Stimulated activated CD4-positive, alpha-beta T cell treated with anti-CD3 and anti-CD28 coated beads, Interleukin-12 subunit alpha, Interleukin-12 subunit beta, amount 100 ng/mL, for 4 hours (primary cell): ENCODE data around the gene ABLIM1.

Experiments
- DNase-seq: peaks from one replicate; pipeline ENCODE4 v3.0.0-alpha.2; 2020

The ABLIM1 gene

DNA sequence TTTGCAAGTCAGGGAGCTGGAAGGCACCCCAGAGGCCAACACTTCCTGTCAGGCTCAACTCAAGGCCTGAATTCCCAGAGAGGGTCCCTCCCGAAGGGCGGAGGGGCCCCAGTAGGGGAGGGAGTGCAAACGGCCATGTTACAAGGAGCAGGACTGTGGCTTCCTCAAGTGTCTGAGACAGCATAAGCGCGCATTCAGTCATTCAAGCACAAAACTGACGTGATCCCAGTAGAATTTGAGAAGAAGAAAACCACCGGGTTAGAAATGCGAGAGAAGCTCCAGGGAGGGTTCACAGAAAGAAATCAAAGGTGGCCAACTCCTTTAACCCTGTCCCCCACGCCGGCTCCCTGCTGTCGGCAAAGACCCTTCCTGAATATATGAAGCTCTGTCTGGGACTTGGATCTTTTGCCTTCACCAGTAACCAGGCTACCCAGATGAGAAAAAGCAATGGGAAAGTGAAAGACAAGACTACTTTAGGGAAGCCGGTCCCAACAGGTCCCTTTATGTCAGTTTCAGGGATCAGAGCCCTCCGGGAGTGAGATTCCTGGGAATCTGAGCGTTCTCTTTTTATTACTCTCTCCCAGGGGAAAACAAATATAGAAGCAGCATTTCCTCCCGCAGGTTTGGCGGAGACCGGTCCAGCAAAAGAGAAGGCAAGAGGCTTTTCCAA, 255.1 kb downstream of the ABLIM1 start:
- no peak for DNase-seq

DNA sequence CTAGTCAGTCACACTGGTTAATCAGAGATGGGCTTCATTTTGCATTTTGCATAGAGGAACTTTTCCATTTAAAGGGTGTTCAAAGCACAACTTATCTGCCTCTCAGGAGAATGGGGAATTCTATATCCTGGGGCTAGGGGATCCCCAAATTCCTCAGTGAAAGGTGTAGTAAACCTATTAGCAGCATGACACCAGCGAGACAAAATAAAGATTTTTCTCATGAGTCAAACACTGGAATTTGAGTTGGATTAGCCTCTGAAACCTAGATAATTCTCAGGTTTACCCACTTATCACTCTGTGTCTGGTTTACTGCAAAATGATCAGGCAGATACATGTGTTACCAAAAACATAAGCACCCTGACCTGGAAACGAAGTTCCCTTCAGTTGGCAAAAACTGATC, 255.8 kb downstream of the ABLIM1 start:
- DNase-seq: no peak

DNA sequence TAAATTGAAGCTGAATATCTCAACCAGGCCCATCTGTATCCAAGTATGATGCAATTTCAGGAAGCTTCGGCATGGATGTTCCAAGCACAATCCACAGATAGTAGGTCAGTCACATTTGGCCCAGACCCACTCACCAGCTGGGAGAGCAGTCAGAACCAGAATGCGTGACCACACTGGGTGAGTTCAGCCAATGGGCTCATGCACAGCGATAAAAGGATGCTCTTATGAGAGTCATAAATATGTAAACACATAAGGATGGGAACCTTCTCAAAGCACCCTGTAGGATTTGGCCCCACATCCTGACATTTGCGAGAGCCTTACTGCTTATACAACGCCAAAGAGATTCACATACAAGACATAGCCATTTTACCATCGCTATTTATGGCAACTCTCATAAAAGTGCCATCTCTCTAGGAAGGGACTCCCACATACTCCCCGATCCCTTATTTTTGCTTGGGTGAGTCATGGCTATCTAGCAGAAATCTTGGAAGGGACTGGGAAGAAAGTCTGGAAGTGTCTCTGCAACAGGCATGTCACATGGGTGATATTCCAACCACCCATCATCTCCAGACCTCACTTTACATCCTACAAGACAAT, 256.8 kb downstream of the ABLIM1 start:
- no peak for DNase-seq

DNA sequence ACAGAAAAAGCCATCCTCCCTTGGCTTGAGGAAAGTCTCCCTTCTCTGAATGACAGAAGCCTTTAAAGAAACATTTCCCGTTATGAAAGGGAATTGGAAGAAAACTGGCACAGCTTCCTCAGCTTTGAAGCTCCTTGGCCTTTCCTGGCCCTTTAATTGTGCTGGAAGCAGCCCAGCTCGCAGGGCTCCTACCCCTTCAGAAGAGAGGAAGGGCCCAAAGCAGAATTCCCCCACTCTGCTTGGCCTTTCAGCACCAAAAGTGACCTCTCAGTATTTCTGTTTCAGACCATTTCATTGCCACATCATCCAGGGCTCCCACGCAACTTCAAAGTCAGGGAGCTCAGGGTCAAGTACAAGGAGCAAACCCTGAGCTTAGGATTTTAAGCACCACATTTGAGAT, 258.0 kb downstream of the ABLIM1 start:
- no peak for DNase-seq

DNA sequence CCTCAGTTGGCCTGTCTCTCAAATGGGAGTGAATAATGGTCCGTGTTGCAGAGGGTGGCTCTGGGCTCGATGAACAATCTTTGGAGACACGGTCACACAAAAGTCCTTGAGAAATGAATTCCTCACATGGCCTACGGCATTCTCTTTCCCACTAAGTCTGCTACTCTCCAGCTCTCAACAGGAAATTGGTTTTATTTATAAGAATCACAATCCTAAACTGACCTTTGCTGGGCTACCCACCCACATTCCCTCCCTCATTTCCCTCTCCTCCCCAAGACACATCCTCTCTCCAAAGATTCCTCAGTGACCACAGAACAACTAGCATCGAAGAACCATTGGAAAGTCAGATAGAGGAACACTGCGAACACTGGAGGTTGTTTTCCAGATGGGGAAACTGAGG, 258.5 kb downstream of the ABLIM1 start:
- DNase-seq: no peak

DNA sequence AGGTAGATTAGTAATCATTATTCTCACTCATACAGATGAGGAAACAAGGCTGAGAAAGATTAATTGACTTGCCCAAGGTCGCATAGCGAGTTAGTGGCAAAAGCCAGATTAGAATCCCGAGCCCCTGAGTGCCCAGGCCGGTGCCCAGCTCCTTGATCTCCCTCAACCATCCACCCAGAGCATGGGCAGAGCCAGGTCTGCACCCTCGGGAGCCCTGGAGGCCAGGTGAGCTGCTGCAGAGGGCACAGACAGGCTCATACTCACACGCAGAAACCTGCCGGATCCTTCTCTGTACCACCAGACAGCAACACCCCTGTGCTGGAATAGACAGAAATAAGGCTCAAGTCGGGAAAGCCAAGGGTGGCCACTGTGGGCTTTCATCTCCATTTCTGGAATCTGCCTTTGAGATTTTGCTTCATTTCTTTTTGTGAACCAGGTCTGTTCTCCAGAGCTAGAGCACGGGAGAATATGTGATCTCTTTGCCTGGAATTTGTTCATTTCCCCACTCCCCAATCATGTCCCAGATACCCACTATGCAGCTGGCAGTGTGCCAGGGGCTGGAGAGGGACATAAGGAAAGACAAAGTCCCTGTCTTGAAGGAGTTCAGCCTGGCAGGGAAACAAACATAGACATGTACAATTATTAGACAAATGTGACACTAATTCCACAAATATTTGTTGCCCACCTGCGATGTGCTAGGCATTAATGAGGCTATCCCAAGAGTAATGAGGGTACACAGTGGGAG, 259.3 kb downstream of the ABLIM1 start:
- DNase-seq: no peak

DNA sequence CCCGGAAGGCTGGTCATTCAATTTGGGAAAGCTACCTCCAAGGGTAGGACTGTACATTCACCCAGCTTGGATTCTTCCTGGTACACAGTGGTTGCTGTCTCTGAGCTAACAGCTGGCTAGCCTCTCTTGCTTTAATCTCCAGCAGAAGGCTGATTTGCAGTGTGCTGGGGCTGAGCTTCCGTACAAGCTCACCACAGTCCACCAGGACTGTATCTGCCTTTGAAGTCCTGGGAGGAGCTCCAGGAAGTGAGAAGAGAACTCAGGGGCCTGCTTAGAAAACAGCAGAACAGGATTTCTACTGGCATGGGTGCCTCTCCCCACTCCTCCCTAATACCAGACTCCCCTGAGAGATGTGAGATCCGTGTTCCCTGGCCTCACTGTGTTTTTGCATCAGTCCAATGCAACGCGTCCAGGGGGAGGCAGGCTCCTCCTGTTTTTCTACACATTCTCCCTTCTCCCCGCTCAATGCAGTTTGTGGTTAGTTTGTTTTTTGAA, 260.4 kb downstream of the ABLIM1 start:
- DNase-seq: no peak

DNA sequence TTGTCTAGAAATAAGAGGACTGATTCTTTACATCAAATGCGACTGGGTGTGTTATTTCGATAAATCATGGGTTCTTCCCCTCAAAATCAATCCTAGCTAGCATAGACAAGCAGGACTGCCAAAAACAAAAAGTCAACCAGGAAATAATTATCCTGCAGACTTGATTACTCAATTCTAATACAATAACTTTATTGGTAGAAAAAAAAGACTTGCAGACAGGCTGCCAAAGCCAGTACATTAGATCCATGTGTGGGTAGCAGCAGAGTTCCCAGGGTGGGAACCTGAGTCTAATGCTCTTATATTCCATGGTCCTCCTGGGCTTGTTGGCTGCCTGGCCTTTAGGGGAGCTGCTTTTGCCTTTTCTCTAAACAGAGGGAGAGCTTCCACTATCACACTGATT, 261.6 kb downstream of the ABLIM1 start:
- DNase-seq: no peak

DNA sequence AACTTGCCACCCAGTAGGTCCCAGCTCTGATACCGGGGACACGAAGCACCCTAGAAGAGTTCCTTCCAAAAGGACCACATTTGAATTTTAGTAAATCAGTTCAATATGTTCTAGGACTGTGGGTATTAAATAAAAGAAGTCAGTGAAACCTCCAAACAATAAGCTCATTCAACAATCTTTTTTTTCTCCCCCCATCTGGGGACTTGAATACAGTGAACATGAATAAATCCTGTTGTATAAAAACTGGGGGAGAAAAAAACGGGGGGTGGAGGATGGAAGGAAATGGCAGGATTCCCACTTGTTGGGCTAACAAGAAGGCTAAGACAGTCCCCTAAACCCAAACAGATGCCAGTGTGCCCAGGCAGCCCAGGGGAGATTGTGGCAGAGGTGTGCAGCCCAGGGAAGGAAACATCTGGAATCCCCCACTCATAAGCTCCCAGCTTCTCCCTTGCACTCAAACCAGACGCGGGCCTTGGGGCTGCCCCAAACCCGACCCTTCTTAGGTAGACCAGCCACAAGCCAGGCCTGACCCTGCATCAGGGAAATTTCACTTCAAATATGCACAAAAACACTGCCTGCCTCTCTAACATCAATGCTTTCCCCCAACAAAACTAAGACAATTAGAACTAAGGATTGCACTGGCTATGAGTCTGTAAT, 262.6 kb downstream of the ABLIM1 start:
- no peak for DNase-seq

DNA sequence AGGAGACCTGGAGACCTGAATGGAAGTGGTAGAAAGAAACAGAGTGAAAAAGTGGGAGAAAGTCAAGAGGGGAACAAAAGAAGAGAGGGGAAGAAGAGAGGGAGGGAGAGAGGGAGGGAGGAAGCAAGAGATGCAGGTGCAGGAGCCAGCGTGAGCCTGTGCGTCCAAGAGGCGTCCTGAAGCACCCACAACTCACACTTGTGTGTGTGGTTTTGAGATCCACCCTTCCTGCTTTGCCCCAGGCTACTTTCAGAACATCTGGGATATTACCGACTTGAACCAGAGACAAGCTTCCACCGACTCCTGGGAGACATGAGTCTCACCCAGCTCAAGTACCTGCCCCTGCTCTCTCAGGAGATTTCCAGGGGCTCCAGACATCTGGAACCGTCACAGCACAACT, 263.5 kb downstream of the ABLIM1 start:
- DNase-seq: no peak

DNA sequence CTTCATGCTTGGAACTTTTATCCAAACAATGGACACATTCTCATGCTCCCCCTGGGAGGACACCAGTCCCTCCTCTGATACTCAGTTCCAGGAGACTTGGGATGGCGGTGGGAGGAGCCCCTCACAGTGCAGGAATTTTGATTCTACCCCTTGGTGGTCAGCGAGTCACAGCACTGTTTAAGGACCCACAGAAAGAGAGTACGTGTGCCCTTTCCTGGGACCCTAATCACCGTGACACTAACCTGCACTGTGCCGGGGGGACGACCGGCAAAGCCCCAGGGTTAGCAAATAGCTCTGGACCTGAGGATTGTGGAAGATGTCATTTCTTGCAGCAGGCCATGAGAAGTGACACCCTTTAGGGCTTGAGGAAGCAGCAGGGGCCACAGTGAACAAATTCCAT, 264.2 kb downstream of the ABLIM1 start:
- DNase-seq: no peak

DNA sequence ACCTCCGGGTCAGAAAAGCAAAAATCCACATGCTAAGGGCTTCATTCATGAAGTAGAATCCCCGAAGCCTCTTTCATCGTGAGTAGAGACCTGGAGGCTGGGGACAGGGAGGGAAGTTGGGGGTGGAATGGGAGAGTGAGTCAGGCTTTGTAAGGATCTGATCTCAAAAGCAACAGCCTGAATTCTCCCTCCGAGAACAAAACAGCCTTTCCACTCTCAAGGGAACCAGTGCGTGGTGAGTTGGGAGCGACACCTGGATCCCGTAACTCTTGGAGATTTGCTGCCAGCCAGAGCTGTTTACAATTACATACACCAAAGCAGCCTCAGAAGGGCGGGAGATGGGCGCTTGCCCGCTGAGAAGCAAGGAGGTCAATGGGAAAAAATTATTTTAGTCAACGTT, 264.6 kb downstream of the ABLIM1 start:
- DNase-seq: no peak

DNA sequence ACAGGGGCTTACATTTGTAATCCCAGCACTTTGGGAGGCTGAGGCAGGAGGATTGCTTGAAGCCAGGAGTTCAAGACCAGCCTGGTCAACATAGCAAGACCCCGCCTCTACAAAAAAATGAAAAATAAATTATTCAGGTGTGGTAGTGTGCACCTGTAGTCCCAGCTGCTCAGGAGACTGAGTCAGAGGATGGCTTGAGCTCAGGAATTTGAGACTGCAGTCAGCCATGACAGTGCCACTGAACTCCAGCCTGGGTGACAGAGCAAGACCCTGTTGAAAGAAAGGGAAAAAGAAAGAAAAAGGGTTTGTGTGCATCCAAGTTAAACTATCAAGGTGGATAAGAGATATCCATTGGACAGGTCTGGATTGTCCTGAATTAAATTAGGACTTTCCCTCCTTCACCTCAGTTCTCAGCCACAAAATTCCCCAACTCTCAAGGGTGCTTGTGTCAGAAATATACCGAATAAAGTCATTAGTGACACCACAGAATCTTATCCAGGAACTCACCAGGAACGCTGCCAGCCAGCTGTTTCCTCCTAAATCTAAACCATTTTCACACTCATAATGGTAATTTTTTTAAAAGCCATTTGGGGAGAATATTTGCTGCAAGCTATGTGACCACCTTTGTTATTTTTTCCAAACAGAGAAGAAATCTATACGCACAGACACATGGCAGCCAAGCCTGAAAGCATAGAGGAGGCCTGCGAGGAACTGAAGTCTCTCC, 265.8 kb downstream of the ABLIM1 start:
- no peak for DNase-seq

DNA sequence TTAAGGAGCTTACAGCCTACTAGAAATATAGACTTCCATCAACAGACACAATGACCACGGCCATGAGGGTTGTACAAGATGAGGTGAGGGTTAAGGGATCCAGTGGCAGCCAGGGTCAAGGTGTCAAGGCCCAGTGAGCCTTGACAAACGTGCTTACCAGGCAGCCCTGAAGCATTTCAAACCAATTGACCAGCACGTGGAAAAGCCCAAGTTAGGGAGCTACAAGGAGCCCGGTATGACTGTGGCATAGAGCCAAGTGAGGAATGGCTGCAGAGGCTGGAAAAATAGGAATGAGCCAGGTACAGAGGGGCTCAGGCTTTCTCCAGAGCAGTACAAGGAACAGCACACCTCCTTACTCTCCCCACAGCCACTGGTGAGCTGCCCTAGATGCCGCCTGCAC, 266.5 kb downstream of the ABLIM1 start:
- DNase-seq: no peak

DNA sequence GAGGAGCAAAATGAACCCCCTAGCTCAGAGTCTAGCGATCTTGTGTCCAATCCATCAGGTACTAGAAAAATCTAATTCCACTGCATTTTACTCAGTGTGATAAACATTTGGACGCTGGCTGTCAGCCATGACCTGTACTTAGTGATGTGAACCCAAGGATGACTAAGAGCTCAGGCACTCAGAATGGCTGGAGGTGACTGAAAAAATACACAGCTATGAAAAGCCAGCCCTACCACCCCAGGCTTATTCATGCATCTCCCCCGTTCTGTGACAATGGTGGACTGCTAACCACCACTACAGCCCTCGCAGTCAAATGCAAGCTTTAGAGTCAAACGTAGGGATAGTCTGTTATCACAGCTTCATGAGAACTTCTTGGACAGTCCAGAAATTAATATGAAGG, 268.6 kb downstream of the ABLIM1 start:
- no peak for DNase-seq

DNA sequence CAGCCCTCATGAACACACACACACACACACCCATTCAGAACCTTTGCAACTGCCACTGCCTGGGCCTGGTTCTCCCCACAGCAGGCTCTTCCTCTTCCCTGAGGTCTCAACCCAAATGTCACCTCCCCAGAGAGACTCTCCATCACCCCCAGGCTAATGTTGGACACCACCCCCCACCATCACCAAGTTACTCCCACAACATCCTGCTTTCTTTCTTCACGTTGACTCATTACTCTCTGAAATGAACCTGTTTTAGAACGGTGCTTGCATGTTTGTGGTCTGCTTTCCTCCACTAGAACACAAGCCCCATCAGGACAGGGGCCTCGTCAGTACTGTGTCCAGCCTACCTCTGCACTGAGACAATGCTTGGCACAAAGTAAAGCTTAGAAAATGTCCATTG, 269.8 kb downstream of the ABLIM1 start:
- no peak for DNase-seq

DNA sequence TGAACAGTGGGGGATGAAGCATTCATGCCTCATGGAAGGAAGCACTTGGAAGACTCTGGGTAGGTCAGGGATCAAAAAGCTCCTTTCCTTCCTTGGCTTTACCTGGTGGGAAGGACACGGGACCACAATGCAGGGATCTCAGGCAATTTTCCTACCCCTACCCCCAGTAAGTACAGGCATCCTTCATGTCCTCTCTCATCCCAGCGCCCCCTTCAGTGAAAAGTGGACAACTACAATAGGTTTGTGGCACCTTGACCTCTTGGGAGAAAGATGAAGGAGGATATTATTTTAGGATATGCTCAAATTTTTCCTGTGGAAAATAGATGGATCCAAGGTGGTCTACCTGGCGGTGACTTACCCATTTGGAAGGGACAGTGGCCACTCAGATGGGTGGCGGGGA, 270.3 kb downstream of the ABLIM1 start:
- DNase-seq: no peak

DNA sequence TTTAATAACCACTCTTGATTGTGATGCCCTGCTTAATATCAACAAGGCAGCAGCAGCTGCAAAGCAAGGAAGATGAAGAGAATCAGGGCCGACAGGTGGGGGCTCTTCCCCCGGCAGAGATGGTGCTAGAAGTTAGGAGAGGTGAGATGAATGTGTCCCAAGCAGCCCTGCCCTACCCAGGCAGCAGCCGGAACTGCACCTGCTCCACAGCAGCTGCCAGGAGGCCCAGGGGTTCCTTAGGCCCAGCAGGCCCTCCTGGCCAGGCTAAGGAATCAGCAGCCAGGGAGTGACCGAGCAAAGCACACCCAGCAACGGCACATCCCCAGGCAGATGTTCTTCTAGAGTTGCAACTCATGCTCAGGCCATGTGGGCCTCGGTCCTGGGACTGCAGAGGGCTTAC, 271.6 kb downstream of the ABLIM1 start:
- no peak for DNase-seq

DNA sequence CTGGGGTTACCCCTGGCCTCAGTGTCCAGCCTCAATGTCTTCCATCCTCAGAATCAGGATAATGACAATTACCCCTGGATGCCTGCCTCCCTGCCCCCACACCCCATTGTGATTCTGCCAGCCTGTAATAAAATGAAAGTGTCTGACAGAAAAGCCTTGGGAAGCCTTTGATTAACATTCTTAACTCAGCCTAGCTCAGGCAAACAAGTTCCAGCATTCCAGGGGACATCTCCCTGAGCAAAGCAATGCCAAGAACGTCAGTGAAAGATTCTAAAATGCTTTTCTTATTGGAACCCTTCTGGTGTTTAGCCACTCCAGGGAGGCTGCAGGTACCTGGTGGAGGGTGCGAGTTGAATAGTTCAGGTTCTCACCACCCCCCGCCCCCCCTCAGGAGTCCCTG, 272.5 kb downstream of the ABLIM1 start:
- DNase-seq: no peak

DNA sequence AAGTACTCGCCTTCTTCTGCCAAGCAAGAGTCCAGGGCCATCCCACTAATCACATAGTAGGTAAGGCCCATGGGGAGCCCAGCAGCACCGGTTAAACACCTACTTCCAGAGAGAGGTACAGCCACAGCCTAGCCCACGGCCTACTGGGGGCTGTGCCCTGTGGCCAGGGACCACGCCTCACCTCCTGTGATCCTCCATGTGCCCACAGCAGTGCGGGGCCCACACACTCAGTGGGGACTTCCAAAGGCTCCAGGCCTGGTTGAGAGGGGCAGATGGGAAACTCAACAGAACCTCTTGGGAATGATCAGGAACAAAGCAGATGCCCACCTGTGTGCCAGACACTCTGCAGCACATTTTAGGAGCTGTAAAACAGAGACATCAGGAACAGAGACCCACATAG, 273.5 kb downstream of the ABLIM1 start:
- no peak for DNase-seq

DNA sequence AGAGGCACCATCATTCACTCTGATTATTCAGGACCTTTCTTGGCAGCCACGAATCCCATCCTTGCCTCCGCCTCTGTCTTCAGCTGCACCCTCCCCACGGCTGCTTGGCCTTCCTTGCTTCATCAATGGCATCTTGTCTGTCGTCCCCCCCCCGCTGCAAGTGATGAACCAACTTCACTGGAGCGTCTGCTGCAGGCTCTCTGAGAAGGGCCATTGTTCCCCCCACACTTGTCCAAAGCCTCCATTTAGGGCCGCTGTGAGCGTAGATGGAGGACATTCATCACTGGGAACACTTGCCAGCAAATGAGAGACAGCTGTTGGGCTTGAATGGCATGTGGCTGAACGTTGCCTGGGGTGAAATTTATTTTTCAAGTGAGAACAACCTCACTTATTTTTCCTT, 273.9 kb downstream of the ABLIM1 start:
- no peak for DNase-seq
